SK-N-SH treated with all-trans-retinoic acid at 6 μM for 48 hours (cell line): ENCODE results near the gene NEURL1B.

Experiments
- ATAC-seq: fragments of 200-7000 bp; cut with Tn5 transposase; 3 replicates; pipeline ENCODE4 v1.9.1; 2020; ENCODE audit warnings: mild to moderate bottlenecking, moderate library complexity
- ARNTL ChIP-seq: fragments of 450-650 bp; formaldehyde crosslinking; IDR thresholded peaks from 2 replicates; pipeline ENCODE4 v1.5.0; 2020; ENCODE audit warnings: low read depth, mild to moderate bottlenecking, moderate library complexity, borderline replicate concordance
- BACH2 ChIP-seq: fragments of 250-450 bp; sonication (Bioruptor Pico); IDR thresholded peaks from 2 replicates; pipeline ENCODE4 v1.9.0; 2021; ENCODE audit warnings: mild to moderate bottlenecking, borderline replicate concordance
- CSDC2 ChIP-seq: fragments of 250-450 bp; sonication (Bioruptor Pico); IDR thresholded peaks from 2 replicates; pipeline ENCODE4 v1.5.0; 2020; ENCODE audit warnings: mild to moderate bottlenecking, moderate library complexity
- GLIS3 ChIP-seq: fragments of 250-450 bp; sonication (Bioruptor Pico); IDR thresholded peaks from 2 replicates; pipeline ENCODE4 v1.5.0; 2020; ENCODE audit warnings: mild to moderate bottlenecking, moderate library complexity
- ISL1 ChIP-seq: fragments of 250-450 bp; sonication (Bioruptor Pico); IDR thresholded peaks from 2 replicates; pipeline ENCODE4 v2.1.2; 2022; ENCODE audit warnings: mild to moderate bottlenecking, moderate library complexity
- OSR1 ChIP-seq: fragments of 250-450 bp; sonication (Bioruptor Pico); IDR thresholded peaks from 2 replicates; pipeline ENCODE4 v1.8.0; 2022; ENCODE audit warnings: moderate library complexity, mild to moderate bottlenecking, inconsistent platforms
- PPARA ChIP-seq: fragments of 250-450 bp; sonication (Bioruptor Pico); IDR thresholded peaks from 2 replicates; pipeline ENCODE4 v1.5.0; 2020; ENCODE audit warnings: mild to moderate bottlenecking, borderline replicate concordance
- SNAI2 ChIP-seq: fragments of 250-450 bp; sonication (Bioruptor Pico); IDR thresholded peaks from 2 replicates; pipeline ENCODE4 v1.5.0; 2020; ENCODE audit warnings: mild to moderate bottlenecking, moderate library complexity
- TOX ChIP-seq: fragments of 250-450 bp; sonication (Bioruptor Pico); IDR thresholded peaks from 2 replicates; pipeline ENCODE4 v1.8.0; 2021; ENCODE audit warnings: mild to moderate bottlenecking, moderate library complexity, borderline replicate concordance
- ZC3H10 ChIP-seq: fragments of 250-450 bp; sonication (Bioruptor Pico); IDR thresholded peaks from 2 replicates; pipeline ENCODE4 v1.5.1; 2021; ENCODE audit warnings: mild to moderate bottlenecking, moderate library complexity
- ZFP3 ChIP-seq: fragments of 250-450 bp; sonication (Bioruptor Pico); IDR thresholded peaks from 2 replicates; pipeline ENCODE4 v1.5.0; 2020; ENCODE audit warnings: mild to moderate bottlenecking, moderate library complexity
- ZFP30 ChIP-seq: fragments of 450-650 bp; formaldehyde crosslinking; IDR thresholded peaks from 2 replicates; pipeline ENCODE4 v1.5.0; 2022; ENCODE audit warnings: mild to moderate bottlenecking, moderate library complexity
- ZNF565 ChIP-seq: fragments of 450-650 bp; formaldehyde crosslinking; conservative IDR thresholded peaks from 2 replicates; pipeline ENCODE4 v1.5.0; 2020; ENCODE audit warnings: low read depth, mild to moderate bottlenecking, moderate library complexity
- ZNF70 ChIP-seq: fragments of 450-650 bp; formaldehyde crosslinking; IDR thresholded peaks from 2 replicates; pipeline ENCODE4 v1.5.0; 2020; ENCODE audit warnings: mild to moderate bottlenecking, moderate library complexity
- ZNF8 ChIP-seq: fragments of 450-650 bp; formaldehyde crosslinking; IDR thresholded peaks from 2 replicates; pipeline ENCODE4 v1.5.0; 2020; ENCODE audit warnings: mild to moderate bottlenecking, moderate library complexity
- TF ChIP-seq, protein P1 (sequence below): fragments of 250-450 bp; sonication (Bioruptor Pico); IDR thresholded peaks from 2 replicates; pipeline ENCODE4 v1.5.0; 2020; ENCODE audit warnings: mild to moderate bottlenecking, moderate library complexity
- TF ChIP-seq, protein P2 (sequence below): fragments of 250-450 bp; sonication (Bioruptor Pico); IDR thresholded peaks from 2 replicates; pipeline ENCODE4 v1.8.0; 2021; ENCODE audit warnings: low read depth, mild to moderate bottlenecking, moderate library complexity, borderline replicate concordance
- TF ChIP-seq, protein P3 (sequence below): fragments of 250-450 bp; sonication (Bioruptor Pico); IDR thresholded peaks from 2 replicates; pipeline ENCODE4 v1.8.0; 2020; ENCODE audit warnings: mild to moderate bottlenecking, moderate library complexity, borderline replicate concordance
- TF ChIP-seq, protein P4 (sequence below): fragments of 250-450 bp; sonication (Bioruptor Pico); IDR thresholded peaks from 2 replicates; pipeline ENCODE4 v1.5.1; 2020; ENCODE audit warnings: low read depth, mild to moderate bottlenecking, moderate library complexity
- TF ChIP-seq, protein P5 (sequence below): fragments of 250-450 bp; sonication (Bioruptor Pico); IDR thresholded peaks from 2 replicates; pipeline ENCODE4 v1.5.1; 2021; ENCODE audit warnings: mild to moderate bottlenecking, moderate library complexity

Gene NEURL1B

DNA sequence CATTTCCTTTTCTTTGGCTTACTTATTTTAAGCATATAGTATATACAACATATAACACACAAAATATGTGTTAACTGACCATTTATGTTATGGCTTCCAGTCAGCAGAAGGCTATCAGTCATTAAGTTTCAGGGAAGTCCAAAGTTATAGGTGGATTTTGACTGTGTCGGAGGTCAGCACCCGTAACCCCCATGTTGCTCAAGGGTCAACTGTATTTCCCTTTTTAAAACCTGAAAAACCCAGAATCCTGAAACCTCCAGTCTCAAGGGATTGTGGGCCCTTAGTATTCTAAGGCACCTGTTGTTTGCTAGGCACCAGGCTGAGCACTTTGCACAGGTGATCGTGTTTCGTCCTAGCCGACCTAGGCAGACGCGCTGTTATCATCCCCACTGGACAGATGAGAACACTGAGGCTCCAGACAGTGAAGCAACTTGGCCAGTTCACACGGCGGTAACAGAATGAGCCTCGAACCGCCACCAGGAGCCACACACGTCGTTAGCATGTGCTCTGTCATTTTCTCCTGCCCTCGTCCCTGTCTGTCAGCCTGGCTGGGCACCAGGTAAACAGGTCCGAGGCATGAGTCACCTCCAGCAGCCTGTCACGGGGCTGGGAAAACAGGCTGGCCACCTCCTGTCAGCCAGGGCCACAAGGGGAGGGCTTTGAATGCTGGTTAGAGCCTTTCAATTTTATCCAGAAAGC lies 90.1 kb downstream of the NEURL1B start:
- ATAC-seq = no peak
- TF ChIP-seq GLIS3 (no peak), ZC3H10 (CRISPR knock-in tag) (no peak), OSR1 (CRISPR knock-in tag) (no peak), ZFP3 (CRISPR knock-in tag) (no peak), ZNF70 (CRISPR knock-in tag) (no peak), SNAI2 (no peak), BACH2 (CRISPR knock-in tag) (no peak), ISL1 (CRISPR knock-in tag) (no peak), TOX (CRISPR knock-in tag) (no peak), ZNF8 (CRISPR knock-in tag) (no peak), CSDC2 (CRISPR knock-in tag) (no peak)
- TF ChIP-seq, protein P1, sequence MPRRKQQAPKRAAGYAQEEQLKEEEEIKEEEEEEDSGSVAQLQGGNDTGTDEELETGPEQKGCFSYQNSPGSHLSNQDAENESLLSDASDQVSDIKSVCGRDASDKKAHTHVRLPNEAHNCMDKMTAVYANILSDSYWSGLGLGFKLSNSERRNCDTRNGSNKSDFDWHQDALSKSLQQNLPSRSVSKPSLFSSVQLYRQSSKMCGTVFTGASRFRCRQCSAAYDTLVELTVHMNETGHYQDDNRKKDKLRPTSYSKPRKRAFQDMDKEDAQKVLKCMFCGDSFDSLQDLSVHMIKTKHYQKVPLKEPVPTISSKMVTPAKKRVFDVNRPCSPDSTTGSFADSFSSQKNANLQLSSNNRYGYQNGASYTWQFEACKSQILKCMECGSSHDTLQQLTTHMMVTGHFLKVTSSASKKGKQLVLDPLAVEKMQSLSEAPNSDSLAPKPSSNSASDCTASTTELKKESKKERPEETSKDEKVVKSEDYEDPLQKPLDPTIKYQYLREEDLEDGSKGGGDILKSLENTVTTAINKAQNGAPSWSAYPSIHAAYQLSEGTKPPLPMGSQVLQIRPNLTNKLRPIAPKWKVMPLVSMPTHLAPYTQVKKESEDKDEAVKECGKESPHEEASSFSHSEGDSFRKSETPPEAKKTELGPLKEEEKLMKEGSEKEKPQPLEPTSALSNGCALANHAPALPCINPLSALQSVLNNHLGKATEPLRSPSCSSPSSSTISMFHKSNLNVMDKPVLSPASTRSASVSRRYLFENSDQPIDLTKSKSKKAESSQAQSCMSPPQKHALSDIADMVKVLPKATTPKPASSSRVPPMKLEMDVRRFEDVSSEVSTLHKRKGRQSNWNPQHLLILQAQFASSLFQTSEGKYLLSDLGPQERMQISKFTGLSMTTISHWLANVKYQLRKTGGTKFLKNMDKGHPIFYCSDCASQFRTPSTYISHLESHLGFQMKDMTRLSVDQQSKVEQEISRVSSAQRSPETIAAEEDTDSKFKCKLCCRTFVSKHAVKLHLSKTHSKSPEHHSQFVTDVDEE = no peak
- TF ChIP-seq, protein P2, sequence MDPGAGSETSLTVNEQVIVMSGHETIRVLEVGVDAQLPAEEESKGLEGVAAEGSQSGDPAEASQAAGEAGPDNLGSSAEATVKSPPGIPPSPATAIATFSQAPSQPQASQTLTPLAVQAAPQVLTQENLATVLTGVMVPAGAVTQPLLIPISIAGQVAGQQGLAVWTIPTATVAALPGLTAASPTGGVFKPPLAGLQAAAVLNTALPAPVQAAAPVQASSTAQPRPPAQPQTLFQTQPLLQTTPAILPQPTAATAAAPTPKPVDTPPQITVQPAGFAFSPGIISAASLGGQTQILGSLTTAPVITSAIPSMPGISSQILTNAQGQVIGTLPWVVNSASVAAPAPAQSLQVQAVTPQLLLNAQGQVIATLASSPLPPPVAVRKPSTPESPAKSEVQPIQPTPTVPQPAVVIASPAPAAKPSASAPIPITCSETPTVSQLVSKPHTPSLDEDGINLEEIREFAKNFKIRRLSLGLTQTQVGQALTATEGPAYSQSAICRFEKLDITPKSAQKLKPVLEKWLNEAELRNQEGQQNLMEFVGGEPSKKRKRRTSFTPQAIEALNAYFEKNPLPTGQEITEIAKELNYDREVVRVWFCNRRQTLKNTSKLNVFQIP (CRISPR knock-in tag) = no peak
- TF ChIP-seq, protein P3, sequence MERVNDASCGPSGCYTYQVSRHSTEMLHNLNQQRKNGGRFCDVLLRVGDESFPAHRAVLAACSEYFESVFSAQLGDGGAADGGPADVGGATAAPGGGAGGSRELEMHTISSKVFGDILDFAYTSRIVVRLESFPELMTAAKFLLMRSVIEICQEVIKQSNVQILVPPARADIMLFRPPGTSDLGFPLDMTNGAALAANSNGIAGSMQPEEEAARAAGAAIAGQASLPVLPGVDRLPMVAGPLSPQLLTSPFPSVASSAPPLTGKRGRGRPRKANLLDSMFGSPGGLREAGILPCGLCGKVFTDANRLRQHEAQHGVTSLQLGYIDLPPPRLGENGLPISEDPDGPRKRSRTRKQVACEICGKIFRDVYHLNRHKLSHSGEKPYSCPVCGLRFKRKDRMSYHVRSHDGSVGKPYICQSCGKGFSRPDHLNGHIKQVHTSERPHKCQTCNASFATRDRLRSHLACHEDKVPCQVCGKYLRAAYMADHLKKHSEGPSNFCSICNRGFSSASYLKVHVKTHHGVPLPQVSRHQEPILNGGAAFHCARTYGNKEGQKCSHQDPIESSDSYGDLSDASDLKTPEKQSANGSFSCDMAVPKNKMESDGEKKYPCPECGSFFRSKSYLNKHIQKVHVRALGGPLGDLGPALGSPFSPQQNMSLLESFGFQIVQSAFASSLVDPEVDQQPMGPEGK (CRISPR knock-in tag) = no peak
- TF ChIP-seq, protein P4, sequence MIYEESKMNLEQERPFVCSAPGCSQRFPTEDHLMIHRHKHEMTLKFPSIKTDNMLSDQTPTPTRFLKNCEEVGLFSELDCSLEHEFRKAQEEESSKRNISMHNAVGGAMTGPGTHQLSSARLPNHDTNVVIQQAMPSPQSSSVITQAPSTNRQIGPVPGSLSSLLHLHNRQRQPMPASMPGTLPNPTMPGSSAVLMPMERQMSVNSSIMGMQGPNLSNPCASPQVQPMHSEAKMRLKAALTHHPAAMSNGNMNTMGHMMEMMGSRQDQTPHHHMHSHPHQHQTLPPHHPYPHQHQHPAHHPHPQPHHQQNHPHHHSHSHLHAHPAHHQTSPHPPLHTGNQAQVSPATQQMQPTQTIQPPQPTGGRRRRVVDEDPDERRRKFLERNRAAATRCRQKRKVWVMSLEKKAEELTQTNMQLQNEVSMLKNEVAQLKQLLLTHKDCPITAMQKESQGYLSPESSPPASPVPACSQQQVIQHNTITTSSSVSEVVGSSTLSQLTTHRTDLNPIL (CRISPR knock-in tag) = no peak

DNA sequence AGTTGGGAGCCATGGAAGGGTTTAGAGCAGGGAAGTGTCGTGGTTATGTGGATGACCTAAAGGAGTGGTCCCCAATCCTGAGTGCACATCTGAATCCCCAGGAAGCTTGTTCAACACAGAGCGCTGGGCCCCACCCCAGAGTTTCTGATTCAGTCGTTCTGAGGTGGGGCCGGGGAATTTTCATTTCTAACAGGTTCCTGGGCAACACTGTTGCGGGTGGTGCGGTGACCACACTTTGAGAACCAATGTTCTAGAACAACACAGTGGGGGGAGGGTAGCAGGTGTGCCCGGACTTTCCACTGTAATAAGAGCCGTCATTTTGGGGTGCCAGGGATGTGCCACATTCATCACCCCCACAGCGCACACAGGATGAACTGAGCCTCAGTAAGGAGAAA lies 90.6 kb downstream of the NEURL1B start:
- ATAC-seq = no peak
- TF ChIP-seq ARNTL (CRISPR knock-in tag) (no peak), PPARA (no peak), SNAI2 (no peak), BACH2 (CRISPR knock-in tag) (no peak)
- TF ChIP-seq, protein P2 (CRISPR knock-in tag) = no peak

DNA sequence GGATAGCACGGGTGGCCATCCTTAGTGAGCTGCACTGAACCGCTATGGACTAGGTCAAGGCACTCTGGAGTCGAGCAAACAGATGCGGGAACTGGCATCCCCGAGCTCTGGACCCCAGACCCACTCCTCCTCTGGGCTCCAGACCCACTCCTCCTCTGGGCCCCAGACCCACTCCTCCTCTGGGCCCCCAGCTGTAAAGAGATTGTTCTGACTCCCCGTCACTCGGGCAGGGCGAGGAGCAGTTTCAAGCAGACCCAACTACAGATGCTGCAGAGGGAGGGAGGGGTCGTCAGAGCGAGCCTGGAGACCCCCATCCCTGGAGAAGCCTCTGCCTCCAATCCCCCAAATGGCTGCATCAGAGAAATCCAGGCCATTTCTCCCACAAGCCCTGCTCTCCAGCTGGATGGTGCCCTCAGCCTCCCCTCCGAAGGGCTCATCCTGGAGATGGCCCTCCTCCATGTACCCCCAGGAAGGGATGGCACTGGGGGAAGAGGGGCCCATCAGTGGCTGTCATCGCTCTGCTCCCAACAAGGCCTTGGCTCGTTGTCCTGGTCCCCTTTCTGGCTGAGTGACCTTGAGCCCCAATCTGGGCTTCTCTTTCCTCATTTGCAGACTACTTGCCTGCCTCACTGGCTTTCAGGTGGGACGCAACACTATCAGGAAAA lies 91.3 kb downstream of the NEURL1B start:
- ATAC-seq = no peak
- TF ChIP-seq TOX (CRISPR knock-in tag) (no peak), ZNF8 (CRISPR knock-in tag) (no peak), ZNF565 (CRISPR knock-in tag) (no peak), ZFP30 (CRISPR knock-in tag) (no peak), ZFP3 (CRISPR knock-in tag) (no peak), CSDC2 (CRISPR knock-in tag) (no peak), GLIS3 (no peak), ZNF70 (CRISPR knock-in tag) (no peak), ISL1 (CRISPR knock-in tag) (no peak), SNAI2 (no peak)
- TF ChIP-seq, protein P5, sequence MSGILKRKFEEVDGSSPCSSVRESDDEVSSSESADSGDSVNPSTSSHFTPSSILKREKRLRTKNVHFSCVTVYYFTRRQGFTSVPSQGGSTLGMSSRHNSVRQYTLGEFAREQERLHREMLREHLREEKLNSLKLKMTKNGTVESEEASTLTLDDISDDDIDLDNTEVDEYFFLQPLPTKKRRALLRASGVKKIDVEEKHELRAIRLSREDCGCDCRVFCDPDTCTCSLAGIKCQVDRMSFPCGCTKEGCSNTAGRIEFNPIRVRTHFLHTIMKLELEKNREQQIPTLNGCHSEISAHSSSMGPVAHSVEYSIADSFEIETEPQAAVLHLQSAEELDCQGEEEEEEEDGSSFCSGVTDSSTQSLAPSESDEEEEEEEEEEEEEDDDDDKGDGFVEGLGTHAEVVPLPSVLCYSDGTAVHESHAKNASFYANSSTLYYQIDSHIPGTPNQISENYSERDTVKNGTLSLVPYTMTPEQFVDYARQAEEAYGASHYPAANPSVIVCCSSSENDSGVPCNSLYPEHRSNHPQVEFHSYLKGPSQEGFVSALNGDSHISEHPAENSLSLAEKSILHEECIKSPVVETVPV (CRISPR knock-in tag) = no peak
- TF ChIP-seq, protein P2 (CRISPR knock-in tag) = no peak
- TF ChIP-seq, protein P1 = no peak
